GM23338 (cell line): ENCODE data around the gene HOXA9.

ENCODE experiments used
- CTCF ChIP-seq, 2 experiments: fragments of 200-600 bp in 1 of 2; sonication (generic) in 1 of 2; conservative IDR thresholded peaks; 2 replicates each; pipeline versions ENCODE4 v1.5.1 to v1.6.1; 2016 to 2017; ENCODE audit warnings: antibody characterized with exemption in 2 of 2, low read depth in 2 of 2, mild to moderate bottlenecking in 2 of 2, moderate library complexity in 1 of 2
- REST ChIP-seq: IDR thresholded peaks from one replicate; pipeline ENCODE4 v1.6.1; 2018; ENCODE audit warnings: antibody characterized with exemption; ENCODE audit not compliant: unreplicated experiment
- ZNF114 ChIP-seq: fragments of 250-450 bp; sonication (Bioruptor Pico); IDR thresholded peaks from 2 replicates; pipeline ENCODE4 v1.5.0; 2020; ENCODE audit warnings: mild to moderate bottlenecking, moderate library complexity
- ZNF331 ChIP-seq: fragments of 250-450 bp; sonication (Bioruptor Pico); IDR thresholded peaks from 2 replicates; pipeline ENCODE4 v1.5.0; 2020; ENCODE audit warnings: low read depth, mild to moderate bottlenecking, moderate library complexity

GRCh38 chr7:27148031-27148755 lies 17.1 kb downstream of the HOXA9 start:
- TF ChIP-seq REST = no peak
- no peak for TF ChIP-seq CTCF (conservative IDR thresholded peaks at IDR 0.05; ENCODE audit: low read depth in 2 of 2)
- TF ChIP-seq ZNF114 (CRISPR knock-in tag) = no peak
- no peak for TF ChIP-seq ZNF331 (CRISPR knock-in tag)
